Stimulated activated CD4-positive, alpha-beta T cell treated with anti-CD3 and anti-CD28 coated beads, Interleukin-4, amount 100 ng/mL, for 24 hours (primary cell): ENCODE measurements around the gene B3GNT3.

Experiments used
- DNase-seq: peaks from one replicate; pipeline ENCODE4 v3.0.0-alpha.2; 2020

Gene B3GNT3

DNA sequence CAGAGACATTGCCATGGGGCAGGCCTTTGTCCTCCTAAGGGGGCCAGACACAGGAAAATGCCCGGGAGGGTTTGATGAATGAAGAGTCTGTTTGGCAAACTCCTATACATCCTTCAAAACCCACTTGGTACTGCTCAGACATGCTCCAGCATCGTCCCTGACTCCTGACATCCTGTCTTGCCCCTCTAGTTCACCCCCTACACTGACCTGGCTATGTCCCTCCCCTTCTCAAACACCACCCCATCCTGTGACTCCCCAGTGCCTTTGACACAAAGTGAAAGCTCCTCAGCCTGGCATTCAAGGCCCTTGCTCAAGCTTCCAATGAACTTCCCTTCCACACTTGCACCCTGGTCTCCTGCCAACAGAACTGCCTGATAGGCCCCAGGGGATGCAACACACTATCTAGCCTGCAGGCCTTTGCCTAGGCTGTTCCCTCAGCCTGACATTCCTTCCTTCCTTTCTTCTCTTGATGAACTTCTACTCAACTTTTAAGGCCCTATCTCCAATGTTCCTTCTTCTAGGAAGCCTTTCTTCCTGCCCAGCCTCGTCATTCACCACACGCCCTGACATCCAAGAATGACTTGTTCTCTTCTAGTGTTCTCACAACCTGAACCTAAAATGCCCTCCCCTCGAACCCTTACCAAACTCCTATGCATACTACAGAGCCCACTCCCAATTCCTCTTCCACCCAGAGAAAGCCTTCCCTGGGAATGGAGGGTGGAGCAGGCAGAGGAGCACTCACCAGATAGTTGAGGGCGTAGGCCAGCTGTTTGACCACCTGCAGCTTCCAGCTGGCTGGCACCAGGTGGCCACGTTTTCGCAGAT lies 40.5 kb downstream of the B3GNT3 start:
- no peak for DNase-seq

DNA sequence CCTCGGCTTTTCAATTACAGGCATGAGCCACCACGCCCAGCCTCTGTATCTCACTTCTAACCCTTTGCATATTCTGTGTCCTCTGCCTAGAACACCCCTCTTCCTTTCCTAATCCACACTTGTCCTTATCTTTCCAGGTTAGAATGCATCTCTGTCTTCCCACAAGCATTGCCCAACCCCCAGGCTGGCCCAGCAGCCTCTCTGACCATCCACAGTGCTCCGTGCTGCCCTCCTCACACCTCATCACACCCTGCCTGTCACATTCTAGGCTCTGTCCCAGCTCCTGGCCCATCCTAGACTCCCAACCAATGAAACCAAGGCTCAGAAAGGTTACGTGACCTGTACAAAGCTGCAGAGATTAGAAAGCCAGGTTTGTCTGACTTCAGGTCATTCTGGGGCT lies 41.6 kb downstream of the B3GNT3 start:
- no peak for DNase-seq

DNA sequence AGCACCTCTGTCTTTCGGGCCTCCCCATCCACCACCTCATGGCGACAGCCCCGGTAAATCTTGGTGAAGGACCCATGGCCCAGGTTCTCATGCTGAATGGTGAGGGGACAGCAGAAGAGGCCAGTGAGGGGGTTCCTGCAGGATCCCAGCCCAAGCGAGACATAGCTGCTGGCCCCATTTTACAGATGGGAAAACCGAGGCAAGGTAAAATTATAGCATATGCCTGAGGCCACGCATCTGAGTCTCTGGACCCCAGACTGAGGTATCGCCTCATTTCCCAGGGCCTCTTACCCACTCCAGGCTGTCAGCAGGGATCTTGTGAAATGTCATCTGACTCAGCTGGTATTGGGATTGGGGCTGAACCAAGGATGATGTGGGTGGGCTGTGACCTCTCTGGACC lies 43.0 kb downstream of the B3GNT3 start:
- DNase-seq = no peak

DNA sequence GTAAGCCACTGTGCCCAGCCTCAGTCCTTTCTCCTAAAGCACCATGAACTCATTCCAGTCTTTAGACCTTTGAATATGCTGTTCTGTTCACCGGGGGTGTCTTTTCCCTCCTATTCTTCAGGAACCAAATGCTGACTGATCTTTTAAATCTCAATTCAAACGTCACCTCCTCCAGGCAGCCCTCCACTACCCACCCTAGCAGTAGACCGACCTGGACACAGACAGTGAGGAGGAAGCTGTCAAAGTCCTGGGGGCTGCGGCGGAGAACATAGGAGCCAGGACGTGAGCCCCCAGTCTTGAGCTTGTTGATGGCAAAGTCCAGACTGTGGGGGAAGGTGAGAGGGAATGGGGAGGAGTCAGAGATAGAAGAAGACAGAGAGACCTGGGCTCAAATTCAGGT lies 45.1 kb downstream of the B3GNT3 start:
- DNase-seq = no peak

DNA sequence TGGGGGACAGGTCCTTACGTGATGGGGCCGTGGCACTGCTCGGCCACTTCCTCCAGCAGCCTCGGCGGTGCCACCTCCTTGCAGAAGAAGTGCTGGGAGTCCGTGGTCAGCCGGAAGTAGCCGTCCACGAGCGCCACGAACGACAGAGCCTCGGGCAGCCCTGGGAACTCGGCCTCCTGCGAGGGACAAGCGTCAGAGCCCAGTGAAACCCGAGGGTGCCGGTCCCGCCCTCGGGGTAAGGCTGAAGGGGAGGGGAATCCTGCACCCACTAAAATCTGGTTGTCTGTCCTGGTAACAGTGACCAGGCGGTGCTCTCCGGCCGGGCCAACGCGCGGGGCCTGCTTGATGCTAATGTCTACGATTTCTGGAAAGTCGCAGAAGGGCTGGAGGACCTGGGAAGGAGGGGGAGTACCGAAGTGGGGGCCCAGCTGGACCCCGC lies 46.5 kb downstream of the B3GNT3 start:
- no peak for DNase-seq

DNA sequence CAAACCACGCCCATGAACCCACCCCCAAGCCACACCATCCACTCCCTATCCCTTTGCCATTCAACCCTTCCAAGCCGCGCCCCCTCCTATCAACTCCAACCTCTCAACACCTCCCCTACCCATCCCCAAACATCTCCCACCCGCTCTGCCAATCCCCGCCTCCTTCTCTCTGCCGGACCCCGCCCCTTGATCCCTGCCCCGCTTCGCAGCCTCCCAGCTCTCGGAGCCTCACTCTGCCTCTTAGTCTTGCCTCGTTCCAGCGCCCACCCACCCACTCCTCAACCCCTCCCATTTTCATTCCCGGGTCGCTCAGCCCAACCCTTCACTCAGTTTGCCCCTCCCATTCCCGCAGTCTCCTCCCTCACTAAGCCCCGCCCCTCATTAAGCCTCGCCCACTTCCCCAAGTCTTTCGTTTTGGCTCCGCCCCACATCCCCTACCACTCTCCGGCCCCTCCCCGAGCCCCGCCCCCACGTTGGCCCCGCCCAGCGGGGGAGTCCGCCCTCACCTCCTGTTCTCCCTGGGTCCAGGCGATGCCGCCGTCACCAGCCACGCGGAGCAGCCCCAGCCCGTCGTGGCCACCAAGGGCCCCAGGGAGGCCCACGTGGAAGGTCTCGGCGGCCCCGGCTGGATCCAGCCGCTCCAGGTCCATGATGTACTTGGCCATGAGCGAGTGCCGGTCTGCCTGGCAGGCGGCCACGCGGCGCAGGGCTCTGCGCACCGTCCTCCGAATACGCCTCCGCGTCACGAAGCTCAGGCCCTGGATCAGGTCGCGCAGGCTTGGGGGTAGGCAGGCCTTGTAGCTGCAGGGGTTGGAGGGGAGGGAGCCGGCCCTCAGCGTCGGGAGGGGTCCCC lies 47.1 kb downstream of the B3GNT3 start:
- DNase-seq = peak; percentile 67

DNA sequence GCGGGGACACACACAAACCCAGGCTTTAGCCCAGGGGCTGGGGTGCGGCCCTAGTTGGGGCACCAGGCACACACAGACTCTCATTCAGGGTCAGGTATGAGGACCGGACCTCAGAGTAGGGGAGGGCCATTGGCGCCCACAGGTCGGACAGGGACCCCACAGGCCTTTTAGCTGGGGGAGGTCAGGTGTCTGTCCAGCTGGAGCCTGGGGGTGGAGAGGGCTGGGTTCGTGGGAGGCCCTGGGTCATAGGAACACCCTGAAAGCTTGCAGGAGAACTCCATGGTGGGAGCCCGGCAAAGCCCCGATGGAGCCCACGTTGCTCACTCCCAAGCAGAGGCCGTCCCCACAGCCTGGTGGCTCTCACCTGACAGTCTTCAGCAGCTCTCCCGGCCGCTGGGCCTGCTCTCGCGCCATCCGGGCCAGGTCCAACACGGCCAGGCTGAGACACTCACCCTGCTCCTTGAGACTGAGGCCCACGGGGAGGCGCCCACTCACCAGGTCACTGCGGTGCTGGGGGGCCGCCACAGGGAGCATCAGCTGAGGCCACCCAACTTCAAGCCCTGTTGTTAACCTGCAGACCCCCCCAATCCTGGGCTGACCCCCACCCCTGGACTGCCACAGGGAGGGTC lies 47.8 kb downstream of the B3GNT3 start:
- DNase-seq = no peak

DNA sequence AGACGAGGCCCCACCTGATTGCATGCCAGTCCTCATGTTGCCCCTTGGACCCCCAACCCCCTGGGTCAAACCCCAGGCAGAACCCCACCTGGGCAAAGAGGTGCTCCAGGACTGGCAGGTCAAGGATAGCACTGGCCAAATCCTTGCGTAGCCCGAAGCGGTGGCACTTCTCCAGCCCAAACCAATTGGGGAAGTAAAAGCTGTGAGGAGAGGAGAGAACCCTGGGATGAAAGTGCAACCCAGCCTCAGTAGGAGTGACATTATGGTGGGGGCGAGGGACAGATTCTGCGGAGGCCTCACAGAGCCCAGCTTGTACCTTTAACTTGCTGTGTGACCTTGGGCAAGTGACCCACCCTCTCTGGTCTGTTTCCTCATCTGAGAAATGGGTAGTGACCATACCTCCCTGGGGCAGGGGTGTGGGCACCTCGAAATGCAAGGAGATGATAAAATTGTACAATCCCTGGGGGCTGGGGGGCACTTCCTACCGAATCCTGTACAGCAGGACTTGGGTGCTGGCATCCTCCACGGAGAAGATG lies 48.4 kb downstream of the B3GNT3 start:
- no peak for DNase-seq

DNA sequence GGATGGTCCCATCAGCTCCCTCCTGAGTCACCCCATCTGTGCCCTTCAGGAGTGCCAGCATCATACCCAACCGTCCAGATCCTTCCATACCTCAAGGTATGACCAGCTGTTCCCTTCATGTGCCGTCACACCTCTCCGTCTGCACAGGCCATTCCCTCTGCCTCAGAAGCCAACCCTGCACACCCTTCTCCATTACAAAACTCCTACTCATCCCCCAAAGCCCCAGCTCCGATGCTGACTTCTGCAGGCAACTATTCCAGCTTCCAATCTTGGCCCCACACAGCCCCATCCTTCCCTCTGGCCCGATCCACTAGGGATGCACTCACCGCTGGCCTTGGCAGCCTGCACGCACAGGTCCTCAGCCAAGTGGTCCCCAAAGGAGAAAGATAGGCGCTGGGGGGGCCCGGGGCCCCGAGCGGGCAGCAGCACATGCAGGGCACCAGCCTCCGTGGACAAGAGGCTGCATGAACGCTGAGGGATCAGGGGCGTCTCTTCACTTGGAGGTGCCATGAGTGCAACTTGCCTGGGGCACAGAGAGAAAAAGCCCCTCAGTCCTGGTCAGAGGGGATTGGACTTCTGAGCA lies 49.1 kb downstream of the B3GNT3 start:
- no peak for DNase-seq

DNA sequence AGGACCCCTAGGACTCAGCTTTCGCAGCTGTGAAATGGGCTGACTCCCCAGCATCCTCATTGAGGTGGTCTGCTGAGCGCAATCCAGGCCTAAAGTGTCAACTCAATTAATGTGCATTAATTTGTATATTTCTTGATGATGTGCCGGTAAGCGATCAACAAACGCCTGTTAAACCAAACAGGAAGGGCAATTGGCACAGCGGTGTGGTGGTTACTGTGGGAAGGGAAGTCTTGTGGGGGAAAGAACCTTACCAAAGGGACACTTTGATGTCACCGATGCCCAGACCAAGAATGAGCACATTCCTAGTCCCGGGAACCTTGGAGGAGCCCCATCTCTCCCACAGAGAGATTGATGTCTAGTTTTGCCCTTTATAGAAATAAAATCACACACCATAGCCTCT lies 51.2 kb downstream of the B3GNT3 start:
- DNase-seq = peak; percentile 39

DNA sequence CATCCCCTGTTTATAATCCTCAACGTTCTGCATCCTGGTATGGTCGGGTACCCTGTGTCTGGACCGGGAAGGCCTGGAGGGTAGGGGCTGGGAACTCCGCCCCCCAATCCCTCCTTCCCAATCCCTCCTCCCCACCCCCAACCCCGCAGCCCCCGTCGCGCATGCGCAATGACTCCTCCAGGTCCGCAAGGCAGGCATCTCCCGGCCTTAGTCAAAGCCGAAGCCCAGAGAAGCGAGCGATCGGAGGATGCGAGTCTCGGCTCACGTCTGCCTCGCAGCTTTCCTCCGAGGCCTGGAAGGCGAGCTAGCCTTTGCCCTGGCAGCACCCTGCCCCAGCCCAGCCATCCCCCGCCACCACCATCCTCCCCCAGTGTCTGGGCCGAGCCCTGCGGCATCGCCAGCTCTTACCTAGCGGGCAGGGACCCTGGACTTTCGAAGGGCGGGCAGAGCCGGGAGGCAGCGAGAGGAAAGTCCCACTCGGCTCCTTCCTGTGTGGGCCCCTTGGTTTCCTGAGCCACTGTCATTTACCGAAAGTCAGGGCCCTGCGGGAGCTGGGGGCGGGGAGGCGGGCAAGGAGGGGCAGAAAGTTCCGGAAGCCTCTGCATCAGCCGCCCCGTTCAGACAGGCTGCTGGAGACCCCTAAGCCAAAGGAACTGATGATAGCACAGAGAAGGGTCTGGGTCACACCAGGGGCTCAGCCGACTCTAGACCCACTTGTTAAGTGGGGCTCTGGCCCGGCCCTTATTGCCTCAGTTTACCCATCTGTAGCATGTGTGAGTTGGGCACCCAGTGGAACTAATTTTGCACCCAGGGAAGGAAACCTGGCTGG lies 52.8 kb downstream of the B3GNT3 start, which contains the start of gene JAK3:
TSS of gene JAK3 (minus strand) at position 445 of the 829 bp plus-strand sequence. CDS start 3,565 bp downstream, outside the sequence.
- DNase-seq = peak; percentile 92

DNA sequence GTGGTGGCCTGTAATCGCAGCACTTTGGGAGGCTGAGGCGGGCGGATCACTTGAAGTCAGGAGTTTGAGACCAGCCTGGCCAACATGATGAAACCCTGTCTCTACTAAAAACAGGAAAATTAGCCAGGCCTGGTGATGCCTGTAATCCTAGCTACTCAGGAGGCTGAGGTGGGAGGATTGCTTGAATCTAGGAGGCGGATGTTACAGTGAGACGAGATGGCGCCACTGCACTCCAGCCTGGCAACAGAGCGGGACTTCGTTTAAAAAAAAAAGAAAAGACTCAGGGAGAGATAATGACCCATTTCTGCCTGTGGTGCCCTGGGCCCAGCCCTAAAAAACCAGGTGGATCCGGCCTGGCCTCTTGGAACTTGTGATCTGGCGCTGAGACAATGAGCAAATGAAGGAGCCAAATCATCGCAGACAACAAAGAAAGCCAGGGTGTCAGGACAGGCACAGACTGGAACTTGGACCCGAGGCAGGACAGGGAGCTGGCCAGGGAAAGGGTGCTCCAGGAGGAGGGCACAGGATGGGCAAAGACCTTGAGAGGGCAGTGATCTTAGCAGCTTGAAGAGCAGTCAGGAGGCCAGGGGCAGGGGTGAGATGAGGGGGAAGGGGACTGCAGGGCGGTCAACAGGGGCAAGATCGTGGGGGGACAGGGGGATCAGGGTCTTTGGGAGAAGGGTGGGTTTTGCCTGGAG lies 53.8 kb downstream of the B3GNT3 start:
- DNase-seq = no peak

DNA sequence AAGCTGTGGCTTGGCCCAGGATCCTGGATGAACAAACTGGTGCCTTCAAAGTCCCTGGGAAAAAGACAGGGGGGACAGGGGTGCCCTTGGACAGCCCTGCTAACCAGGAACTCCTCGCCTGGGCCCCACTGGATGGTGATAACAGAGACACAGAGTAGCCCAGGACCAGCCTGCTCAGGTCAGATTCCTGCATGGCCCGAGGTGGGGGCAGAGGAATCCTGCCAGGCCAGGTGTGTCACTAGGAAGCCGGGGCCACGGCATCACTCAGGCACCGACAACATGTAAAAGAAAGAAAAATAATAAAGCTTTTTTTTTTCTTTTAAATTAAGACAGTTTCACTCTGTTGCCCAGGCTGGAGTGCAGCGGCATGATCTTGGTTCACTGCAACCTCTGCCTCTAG lies 59.1 kb downstream of the B3GNT3 start:
- no peak for DNase-seq

DNA sequence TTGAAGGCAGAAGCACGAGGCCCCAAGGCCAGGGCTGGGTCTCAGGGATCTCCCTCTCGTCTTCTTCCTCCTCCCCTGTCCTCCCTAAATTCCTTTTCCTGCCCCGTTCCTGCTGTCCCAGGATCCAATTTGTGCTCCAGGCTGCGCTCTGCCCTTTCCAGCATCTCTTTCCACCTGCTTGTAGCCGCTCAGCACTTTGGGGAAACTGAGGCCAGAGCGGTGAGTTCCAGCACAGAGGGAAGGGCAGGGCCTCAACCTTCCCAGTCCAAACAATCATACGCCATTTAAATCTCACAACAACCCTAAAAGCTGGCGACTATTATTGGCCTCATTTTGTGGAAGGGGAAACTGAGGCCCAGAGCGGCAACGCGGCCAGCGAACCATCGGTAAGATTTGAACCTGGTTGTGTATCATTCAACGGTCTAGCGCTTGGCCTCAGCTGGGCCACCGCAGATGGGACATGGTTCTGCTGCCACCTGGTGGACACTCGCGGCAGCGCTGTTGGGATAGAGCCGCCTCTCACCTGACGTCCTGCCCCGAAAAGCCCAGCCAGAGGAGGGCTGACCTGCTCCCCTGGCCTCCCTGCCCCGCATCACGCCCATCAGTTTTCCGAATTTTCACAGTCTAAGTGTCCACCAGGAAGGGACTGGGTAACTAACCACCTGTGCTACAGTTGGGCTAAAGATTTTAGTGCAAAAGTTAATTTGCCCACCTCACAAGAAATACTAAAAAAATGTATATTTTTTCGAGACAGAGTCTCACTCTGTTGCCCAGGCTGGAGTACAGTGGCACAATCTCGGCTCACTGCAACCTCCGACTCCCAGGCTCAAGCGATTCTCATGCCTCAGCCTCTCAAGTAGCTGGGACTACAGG lies 60.6 kb downstream of the B3GNT3 start:
- peak; percentile 94 for DNase-seq

DNA sequence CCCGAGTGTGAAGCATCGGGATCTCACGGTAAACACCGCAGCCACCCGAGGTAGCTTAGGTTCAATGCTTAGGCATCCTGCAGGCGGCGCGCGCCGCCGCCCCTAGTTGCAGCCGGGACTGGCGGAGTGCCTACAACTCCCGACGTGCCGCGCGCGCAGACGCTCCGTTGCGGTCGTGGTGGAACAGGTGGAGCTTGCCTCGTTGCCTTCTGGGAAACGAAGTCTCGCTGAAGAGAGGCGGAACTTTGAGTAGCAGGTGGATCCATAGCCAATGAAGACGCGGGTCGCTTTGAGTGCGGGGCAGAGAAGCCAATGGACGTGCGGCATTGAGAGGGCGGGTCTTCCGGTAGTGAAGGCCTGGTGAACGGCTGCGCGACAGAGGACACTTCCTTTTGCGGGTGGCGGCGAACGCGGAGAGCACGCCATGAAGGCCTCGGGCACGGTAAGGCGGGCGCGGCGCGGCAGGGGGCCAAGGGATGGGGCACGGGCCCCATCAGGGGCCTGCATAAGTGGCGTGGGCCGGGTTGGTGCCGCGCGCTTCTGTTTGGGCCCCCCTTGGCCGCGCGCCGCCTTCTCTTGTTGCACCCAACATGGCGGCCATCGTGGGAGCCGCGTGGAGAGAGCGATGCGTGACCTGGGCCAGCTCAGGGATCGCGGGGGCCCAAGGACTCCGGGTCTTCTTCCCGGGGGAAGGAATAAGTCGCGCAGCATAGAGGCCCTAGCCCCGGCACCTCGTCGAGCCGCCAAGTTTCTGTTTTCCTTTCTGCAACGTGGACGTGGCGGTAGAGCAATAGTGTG lies 64.8 kb downstream of the B3GNT3 start, which contains the start of gene RPL18A:
TSS of gene RPL18A (plus strand) at position 378 of the 798 bp plus-strand sequence. CDS start at position 425, 47 bp downstream.
- DNase-seq = peak; percentile 100

DNA sequence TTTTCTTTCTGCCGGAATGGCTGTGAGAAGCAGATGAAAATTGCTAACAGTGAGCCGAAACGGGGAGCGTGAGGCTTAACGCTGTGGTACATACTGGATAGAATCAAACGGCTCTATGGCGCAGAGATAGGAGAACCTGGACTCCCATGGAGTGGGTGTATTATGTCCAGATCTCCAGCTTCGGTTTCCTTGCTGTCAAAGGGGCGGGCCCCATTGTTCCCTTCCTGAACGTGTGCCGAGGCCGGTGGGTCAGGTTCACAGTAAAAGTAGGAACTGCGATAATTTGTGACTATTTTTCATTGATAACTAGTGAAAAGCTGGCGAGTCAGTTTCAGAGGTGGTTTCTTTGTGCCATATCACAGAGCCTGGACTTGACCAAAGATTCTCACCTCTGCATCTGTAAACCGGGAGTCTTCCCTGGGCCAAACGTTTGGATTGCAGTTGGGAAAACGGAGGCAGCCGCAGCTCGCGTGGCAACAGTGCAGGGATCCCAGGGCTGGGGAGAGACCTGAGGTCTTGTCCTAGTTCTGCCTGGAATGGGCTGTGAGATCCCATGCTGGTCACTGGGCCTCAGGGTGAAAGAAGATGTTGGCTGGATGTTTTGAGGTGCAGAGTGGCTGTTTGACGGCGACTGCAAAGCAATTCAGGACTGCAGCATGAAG lies 65.5 kb downstream of the B3GNT3 start:
- DNase-seq = peak; percentile 44

DNA sequence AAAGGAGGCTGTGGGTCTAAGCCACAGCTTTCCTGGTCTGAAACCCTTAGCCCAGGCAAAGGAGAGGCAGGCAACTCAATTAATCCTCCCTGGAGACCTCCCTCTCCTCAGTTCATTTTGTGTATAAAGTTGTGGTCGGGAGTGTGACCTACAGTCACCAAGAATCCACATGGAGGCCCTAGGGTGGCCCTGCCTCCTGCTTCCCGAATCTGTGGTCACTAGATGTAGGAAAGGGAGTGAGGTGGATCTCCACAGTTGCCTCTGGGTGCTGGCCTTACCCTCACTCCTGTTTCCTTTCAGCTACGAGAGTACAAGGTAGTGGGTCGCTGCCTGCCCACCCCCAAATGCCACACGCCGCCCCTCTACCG lies 66.0 kb downstream of the B3GNT3 start:
- DNase-seq = no peak

DNA sequence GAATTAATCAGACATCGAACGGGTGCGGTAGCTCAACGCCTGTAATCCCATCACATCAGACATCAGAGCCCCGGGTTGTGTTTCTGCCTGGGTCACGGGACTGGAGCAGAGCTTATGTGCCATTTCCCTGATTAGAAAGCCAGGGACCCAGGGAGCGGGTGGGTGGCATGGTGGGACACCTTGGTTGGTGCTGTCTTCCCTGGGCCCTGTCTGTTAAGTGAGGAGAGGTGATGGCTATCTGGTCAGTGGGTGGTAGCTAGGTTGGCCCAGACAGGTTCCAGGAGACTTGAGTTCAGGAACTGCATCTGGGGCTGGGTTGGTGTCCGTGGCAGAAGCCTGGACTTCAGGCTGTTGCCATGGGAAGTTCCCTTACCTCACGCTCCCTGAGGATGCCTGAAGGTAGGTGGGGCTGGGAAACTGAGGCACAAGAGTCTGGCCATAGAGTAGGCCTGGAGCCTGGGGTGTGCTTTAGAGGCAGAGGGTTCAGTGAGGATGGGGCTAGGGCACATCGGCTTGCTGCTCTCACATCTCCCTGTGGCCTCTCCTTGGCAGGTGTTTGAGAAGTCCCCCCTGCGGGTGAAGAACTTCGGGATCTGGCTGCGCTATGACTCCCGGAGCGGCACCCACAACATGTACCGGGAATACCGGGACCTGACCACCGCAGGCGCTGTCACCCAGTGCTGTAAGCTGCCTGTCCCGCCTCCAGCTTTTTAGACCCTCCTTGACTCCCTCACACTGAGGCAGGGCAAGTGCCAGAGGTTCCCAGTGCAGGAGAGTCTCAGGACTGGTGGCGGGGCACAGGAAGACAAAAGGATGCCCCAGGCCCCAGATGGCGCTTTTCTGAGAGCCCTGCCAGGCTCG lies 66.8 kb downstream of the B3GNT3 start:
- DNase-seq = no peak
